ENCODE results near the gene NCK2.
A peak's percentile ranks its signal among the peaks of the same experiment; 100 is the strongest.

NCK2 gene

DNA sequence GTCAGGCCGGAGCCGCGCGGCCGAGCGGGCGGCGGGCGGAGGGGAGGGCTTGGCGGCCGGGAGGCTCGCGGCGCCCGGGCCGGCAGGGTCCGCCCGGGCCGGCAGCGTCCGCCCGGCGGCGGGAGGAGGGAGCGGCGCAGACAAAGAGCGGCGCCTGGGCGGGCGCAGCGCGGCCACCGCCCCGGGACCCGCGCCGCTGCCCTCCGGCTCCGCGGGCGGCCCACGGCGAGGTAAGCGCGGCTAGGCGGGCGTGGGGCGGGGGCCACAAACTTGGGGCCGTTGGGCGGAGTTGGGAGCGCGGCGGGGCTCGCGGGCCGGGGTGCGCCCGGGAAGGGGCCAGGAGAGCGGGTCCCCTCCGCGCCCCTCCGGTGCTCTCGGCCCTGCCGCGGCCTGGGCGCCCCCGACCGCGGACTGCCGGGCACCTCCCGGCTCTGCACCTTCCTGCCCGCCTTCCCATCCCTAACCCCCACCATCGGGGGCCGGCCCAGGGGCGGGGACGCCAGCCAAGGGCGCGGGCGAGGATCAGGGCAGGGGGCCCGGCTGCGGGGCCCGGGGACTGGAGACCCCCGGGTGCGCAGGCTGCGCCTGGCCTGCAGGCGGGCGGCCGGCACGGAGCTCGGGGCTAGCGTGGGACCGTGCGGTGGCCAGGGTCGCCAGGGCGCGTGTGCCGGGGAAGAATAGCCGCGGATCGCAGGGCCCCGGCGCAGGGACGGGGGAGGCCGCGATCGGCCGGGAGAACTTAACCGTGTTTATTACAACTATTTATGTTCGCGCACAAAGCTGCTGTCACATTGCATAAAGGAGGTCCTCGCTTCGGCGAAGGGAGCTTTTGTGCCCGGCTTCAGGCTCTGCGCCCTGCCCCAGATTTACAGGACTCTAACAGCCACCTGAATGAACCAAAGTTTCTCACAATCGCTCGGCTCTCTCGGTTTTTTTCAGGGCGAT is at the start of gene NCK2:
TSS of gene NCK2 (plus strand) at position 4 of the 945 bp plus-strand sequence. CDS start 110,152 bp downstream, outside the sequence.
- in situ Hi-C loops (cut with MboI; ENCODE audit: low pct_unique_long_range_greater_than_20kb, low sequenced_read_pairs): no loop called here
- DNase-seq: no peak

DNA sequence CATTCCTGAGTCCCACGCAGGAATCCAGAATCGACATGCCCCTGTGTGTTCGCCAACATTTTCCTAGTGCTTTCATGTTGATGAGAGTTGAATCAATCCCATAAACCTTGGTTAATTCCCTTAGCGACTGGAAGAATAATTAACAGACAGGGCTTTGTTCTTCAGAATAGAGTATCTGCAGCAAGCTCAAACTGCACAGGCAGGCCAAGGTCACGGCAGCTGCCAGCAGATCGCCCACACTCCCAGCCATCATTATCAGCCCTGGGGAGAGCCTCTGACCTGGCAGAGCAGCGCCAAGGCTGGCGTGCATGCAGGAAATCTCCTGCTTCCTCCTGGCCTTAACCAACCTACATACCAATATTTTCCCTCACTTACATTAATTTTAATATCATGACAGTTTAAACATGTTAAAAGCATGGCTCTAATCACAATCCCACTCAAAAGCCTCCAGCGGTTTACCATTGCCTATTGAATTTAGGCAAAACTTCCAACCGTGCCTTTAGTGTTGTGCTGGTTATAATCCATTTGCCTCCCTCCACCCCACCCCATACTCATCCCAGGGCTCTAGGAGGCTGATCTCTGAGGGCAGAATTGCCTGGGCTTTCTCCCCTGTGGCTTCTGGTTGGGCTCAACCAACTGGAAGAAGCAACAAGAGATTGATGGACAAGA is 46.8 kb upstream of the NCK2 start:
- no peak for DNase-seq
- in situ Hi-C loops (cut with MboI; ENCODE audit: low pct_unique_long_range_greater_than_20kb, low sequenced_read_pairs): no loop called here

DNA sequence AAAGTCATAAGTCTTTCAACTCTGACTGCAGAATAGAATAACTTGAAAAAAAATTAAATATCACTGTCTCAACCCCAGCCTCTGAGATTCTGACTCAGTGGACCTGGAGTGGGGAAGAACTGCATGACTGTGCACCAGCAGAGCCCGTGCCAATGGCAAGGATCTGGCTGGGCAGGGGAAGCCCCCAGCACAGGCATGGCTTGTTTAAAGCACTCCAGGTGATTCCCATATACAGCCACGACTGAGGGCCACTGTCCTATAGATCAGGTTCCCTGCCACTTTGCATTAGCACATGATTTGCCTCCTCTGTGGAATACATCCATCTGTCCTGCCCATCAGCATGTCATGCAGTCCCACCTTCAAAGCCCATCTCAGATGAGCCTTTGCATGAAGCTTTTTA is 45.9 kb upstream of the NCK2 start:
- in situ Hi-C loops (cut with MboI; ENCODE audit: low pct_unique_long_range_greater_than_20kb, low sequenced_read_pairs): no loop called here
- no peak for DNase-seq

DNA sequence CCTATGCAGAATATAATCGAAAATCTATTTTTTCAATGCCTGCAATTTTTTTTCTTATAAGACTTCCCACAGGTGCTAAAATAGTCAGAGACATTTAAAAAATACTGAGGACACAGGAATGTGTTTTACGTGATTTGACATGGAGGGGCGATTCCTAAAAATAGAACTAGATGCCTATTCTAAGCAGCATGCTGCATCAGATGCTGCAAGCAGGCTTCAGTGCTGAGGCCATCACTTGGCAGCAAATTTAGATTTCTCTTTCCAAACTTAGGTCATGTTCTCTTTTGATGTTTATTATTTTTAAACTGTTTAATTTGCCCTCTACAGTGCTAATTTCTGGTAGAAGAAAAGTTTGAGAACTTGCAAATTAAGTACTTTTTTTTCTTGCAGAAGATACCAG is 43.7 kb upstream of the NCK2 start:
- DNase-seq: no peak
- in situ Hi-C loops (cut with MboI; ENCODE audit: low pct_unique_long_range_greater_than_20kb, low sequenced_read_pairs): no loop called here

DNA sequence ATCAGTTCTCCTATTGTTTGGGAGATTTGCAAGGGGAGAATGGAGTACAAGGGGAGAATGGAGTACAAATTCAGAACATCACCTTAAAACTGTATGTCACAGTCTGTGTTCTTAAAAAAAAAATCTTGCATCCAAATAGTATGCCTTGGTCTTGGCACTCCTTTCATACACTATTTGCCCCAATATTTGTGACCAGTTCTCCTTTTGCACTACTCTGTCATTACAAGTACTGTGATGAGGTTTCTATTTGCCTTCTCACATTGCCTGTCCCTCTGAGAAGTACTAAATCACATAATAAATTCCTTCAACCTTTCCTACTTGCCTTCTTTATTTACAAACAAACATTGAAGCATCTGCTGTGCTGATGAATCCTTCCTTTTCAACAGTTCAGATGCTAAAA is 36.0 kb upstream of the NCK2 start:
- DNase-seq: no peak
- in situ Hi-C loops (cut with MboI; ENCODE audit: low pct_unique_long_range_greater_than_20kb, low sequenced_read_pairs): no loop called here

DNA sequence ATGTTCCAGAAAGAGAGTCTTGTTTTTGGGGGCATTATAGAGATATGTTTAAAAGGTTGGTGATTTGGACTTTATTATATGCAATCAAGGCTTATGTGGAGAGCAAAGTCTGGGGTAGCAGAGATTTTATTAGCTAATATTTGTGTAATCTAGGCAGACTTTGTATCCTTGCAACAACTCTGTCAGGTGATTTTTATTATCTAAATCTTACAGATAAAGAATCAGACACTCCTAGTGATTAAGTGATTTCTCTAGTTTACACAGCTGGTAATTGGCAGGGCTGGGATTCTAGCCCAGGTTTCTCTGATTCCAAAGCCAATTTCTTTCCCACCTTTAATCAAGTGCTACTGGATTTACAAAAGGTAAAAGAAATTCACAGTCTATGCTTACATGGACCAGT is 33.3 kb upstream of the NCK2 start:
- in situ Hi-C loops (cut with MboI; ENCODE audit: low pct_unique_long_range_greater_than_20kb, low sequenced_read_pairs): no loop called here

DNA sequence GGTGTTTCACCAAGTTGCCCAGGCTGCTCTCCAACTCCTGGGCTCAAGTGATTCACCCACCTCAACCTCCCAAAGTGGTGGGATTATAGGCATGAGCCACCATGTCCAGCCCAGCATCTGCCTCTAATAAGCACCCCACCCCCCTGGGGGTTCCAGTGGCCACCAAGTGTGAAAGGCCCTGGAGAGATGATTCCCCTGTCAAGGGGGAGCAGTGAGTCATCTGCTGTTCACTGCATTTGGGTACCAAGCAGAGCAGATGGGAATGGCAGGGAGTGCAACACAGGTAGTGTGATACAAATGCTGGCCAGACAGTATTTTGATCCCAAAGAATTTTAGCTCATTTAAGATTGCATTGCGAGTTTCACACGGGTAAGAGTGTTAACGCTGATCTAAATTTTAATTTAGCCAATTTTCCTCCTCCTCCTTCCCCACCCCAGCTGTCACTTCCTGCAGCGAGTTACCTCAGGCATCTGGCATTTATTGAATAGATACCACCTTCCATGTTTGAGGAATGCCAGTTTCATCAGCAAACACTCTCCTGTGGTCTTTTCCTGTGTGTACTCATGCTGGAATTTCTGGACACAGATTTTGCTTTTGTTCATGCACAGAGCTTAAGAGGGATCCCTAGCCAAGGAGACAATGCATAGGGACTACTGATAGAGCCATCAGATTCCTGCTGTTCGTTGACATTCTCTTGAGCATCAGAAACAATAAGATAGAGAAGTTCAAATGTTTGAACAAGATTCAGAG is 32.4 kb upstream of the NCK2 start:
- in situ Hi-C loops (cut with MboI; ENCODE audit: low pct_unique_long_range_greater_than_20kb, low sequenced_read_pairs): no loop called here

More for the DNA sequence above, 33.3 kb upstream of the NCK2 start:
- no peak for DNase-seq

DNA sequence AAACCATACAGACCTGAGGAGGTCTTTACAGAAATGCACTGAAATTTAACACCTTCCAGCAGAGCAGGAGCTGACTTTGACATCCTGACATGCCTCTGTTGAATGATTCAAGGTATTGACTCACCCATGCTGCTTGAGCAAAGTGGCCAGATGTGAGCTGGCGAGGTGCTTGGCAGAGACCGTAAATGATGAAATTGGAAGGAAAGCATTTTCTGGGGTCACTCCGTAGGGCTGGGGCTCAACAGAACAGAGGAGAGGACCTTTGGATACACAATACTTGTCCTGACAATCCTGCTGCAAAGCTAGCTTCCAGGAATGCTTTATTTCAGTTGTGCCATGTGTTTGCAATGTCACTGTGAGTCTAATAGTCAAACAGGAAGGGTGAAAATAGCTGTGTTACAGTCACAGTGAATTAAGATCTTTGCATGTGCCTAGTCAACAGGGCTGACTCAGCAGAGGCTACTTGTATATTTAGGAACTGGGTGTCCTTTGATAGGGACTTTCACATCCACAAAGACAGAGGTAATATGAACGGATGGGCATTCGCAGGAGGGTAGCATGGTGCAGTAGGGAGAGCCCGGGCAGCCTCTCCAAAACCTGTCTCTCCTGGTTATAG is 31.6 kb upstream of the NCK2 start:
- in situ Hi-C loops (cut with MboI; ENCODE audit: low pct_unique_long_range_greater_than_20kb, low sequenced_read_pairs): no loop called here
- no peak for DNase-seq

More for the DNA sequence above, 32.4 kb upstream of the NCK2 start:
- DNase-seq: no peak

DNA sequence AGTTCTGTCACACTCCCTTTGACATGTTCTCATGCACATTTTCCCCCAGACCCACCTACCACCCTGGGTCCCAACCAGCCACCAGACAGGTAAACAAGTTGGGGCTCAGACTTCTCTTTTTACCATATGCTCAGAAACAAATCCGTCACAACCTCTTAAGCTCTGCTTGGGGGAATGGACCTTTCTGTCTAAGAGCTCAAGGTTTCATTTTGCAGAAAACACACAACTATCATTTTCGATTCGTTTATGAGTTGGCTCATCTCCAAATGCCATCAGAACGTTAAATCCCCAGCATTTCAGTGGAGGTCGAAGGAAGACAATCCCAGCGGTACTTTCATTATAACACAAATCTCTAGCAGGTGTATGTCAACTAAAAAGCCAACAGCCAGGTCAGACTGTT is 30.6 kb upstream of the NCK2 start:
- in situ Hi-C loops (cut with MboI; ENCODE audit: low pct_unique_long_range_greater_than_20kb, low sequenced_read_pairs): no loop called here
- DNase-seq: no peak

DNA sequence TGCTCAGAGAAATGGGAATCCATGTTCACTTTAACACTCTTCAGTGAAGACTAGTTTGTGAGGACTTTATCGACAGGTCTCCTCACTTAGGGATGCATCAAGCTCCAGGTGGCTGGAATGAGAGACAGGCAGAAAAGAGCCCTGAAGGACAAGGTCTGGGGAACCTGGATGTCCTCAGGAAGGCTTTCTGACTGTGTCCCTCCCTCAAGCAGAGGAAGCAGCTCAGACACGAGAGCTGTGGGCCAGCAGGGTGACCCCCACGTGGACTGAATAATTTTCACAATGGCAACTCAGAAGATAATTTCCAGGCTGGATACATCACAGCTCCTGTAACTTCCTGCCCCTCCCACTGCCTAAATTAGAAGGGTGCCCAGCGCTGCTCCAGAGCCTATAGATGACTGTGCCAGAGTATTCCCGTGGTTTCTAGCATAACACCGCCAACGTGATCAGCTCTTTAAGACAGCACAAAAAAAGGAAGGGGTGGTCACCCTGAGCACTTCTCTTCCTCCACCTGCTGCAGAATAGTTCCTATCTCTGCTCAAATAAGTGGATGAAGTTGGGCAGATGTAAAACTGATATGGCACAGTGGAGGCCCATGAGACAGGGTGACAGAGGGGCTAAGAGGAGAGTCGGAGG is 25.7 kb upstream of the NCK2 start:
- DNase-seq: peak; percentile 43
- in situ Hi-C loops (cut with MboI; ENCODE audit: low pct_unique_long_range_greater_than_20kb, low sequenced_read_pairs): no loop called here

DNA sequence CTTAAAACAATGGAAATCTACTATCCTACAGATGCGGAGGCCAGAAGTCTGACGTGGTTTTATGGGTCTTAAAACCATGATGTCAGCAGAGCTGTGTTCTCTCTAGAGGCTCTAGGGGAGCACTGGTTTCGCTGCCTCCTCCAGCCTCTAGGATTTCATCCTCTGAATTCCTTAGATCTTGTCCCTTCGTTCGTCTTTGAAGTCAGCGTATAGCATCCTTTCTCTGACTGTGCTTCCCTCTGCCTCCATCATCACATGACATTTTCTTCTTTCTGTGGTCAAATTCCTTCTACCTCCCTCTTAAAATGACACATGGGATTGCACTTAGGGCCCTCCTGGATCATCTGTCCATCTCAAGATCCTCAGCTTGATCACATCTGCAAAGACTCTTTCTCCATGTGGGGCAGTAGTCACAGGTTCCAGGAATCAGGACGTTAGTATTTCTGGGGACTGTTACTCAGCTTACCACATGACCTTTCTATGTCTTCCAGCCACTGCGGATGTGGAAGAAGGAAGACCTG is 22.7 kb upstream of the NCK2 start:
- in situ Hi-C loops (cut with MboI; ENCODE audit: low pct_unique_long_range_greater_than_20kb, low sequenced_read_pairs): no loop called here
- no peak for DNase-seq

DNA sequence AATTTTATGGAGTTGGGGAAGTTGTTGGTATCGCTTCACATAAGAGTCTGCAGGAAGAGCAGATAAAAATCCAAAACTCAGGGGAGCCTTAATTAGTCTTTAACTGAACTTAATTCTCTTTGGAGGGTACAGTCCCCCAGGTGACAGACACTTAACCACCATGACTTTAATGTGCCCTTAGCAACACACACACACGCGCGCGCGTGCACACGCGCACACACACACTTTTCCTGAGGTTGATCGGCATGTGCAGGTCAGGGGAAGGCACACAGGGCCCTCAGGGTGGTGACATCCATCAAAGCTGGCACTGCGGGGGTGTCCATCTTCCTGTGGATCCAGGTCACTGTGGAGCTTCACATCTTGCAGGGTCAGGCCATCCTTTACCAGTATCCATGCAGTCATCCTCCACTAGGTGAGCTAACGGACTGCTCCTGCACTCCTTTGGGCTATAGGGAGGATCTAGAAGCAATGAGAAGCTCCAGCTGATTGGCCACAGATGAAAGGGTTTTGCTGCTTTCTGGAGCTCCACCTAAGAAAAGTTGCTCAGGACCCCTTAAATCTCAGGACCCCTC is 21.9 kb upstream of the NCK2 start:
- DNase-seq: no peak
- in situ Hi-C loops (cut with MboI; ENCODE audit: low pct_unique_long_range_greater_than_20kb, low sequenced_read_pairs): no loop called here

DNA sequence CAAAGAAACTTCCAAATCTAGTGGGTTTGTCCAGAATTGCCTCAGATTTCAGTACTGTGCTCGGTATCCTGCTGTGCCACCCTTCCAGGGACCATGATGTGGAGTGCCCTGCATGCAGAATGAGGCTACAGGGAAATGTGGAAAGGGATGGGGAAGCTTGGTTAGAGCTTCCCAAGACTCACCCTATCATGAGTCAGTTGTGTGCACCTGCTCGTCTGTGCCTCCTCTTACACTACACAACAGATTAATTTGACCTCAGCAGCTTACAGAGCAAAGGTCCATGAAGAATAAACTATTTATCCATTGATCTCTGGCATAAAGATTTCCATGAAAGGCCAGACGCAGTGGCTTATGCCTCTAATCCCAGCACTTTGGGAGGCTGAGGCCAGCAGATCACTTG is 21.3 kb upstream of the NCK2 start:
- in situ Hi-C loops (cut with MboI; ENCODE audit: low pct_unique_long_range_greater_than_20kb, low sequenced_read_pairs): no loop called here
- DNase-seq: no peak

DNA sequence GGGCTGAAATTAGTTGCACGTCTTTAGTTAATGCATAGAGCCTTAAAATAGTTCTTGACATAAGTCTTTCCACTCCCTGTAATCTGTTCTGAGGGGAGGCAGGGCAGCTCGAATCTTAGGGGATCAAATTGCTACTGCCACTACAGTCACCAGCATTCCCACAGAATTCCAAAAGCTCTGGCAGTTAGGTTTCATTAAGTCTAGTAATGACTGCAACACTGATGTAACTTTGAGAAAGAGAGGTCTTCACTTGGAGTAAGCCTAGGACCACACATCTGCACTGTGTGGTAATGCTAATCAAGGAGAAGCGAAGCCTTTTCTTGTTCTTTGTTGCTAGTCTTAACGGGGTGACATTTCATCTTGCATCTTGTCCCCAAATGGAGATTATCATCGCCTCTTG is 19.3 kb upstream of the NCK2 start:
- in situ Hi-C loops (cut with MboI; ENCODE audit: low pct_unique_long_range_greater_than_20kb, low sequenced_read_pairs): no loop called here

DNA sequence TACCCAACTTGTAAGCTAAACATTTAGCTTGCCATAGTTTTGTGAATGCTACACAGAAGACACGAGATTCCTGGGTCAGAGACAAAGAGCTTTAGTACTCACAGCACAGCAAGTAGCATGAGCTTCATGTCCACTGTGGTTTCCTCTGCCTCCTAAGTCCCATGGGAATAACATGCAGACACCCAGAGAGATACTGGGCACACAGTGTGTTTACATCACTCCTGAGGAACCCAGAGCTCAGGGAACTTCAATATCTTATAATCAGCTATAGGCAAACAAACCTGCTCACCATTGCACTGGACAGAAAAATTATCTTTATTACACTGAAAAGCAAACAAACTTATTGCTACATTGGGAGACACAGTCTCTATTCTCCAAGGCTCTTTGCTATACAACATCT is 14.5 kb upstream of the NCK2 start:
- in situ Hi-C loops (cut with MboI; ENCODE audit: low pct_unique_long_range_greater_than_20kb, low sequenced_read_pairs): no loop called here
- DNase-seq: no peak

More for the DNA sequence above, 19.3 kb upstream of the NCK2 start:
- no peak for DNase-seq

DNA sequence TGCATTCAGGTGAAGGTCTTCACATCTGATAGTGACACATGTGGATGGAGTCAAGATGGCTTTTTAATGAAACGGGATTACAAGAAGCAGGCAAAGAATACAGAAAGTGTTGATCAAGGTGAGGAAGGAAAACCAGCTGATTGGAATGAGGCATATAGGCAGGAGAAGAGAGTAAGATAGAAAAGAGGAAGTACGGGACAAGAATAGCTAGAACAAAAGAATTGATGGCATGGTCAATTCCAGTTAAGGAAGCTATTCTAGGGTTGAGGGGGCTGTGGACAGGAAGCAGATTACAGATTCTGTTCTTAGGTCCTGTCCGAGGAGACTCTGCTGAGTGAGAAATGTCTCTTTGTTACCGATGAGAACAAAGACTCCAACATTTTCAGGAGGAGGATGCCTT is 13.2 kb upstream of the NCK2 start:
- in situ Hi-C loops (cut with MboI; ENCODE audit: low pct_unique_long_range_greater_than_20kb, low sequenced_read_pairs): no loop called here

DNA sequence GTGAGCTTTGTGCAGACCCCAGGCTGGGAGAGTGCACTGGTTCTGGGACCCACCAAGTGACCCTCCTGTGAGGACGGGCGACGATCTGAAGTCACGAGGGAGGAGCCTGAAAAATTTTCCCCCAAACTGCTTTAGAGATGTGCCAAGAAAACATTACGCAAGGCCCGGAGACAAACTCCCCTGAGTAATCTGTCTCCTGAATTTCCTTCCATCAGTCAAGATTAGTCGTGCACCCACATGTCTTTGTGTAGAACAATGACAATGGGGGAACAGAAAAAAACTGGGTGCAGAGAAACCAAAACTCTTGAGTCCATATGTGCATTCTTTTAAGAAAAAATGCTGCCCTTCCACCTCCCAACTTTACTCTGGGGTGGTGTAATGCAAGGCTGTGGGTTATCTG is 12.6 kb upstream of the NCK2 start:
- in situ Hi-C loops (cut with MboI; ENCODE audit: low pct_unique_long_range_greater_than_20kb, low sequenced_read_pairs): no loop called here
- peak; percentile 59 for DNase-seq

More for the DNA sequence above, 13.2 kb upstream of the NCK2 start:
- DNase-seq: peak; percentile 87

DNA sequence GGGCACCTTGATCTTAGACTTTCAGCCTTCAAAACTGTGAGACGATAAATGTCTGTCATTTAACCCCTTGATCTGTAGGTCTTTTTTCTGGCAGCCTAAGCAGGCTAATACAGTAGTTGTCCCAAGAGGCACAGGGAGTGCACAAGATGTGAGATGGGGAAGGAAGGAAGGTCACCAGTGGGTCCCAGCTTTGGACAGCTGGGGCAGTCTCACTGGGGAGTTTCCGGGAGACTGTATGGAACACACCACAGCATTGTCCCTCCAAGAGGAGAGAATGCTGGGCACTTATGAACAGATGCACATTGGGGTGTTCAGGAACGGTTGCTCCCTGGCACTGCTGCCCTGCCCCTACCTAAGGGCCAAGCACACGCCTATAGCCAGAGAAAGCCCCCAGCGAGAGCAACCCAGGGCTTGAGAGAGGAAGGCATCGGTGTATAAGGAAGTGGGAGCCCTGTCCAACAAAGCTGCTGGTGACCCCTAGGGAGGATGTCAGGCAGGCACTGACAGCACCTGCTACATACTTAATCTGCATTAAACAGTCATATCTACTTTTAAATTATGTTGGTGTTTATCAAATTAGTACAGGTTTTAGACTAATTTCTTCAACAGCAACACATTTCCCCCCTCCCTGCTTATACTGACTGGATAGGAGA is 11.6 kb upstream of the NCK2 start:
- in situ Hi-C loops (cut with MboI; ENCODE audit: low pct_unique_long_range_greater_than_20kb, low sequenced_read_pairs): no loop called here

More for the DNA sequence above, 11.6 kb upstream of the NCK2 start:
- DNase-seq: no peak

Data from KBM-7 (cell line).